ENCODE results near the gene ZNF280A. TPM values are rescaled to one million over a fixed set of nuclear protein-coding genes. Genes with fewer than 3 reads are reported as not detected.

Gene ZNF280A
- total RNA-seq, 1 experiment from 2014 or later, result not detected

DNA sequence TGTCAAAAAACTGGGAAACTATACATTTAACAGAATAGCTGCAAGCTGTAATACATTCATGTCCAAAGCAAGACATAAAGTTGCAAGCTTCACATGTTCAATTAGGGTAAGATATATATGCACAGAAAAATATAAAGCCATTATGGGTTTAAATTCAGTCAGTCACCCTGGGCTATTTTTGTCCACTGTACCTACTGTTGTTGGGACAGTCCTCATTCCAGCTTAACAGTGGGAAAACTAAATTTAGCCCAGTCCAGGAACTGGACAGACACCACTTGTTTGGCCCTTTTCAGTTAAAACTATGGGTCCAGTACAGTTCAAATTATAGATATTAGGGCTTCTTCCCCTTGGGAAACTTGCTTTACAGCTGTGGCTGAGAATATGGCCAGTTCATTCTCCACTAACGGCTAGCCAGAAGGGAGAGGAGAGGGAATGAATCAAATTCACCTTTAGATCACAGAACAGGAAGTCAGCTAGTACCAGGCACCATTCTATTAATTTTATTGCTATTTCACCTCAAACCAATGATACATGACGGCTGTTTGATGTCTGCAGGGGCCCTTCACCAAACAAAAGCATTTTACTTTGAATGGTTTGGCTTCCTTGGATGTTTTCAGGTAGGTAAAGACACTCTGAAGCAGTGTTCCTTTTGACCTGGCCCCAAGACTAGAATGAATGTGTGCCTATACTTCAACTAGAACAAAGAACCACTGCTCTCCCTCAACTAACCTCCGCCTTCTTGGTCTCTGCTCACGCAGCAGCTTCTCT lies 33.8 kb downstream of the ZNF280A start:
- Mint-ChIP-seq H3K27me3 (ENCODE audit: unreplicated experiment) (no peaks in the 10 kb centered on the region), H3K36me3 (ENCODE audit: insufficient read depth, unreplicated experiment) (no peaks in the 10 kb centered on the region), H3K9me3 (ENCODE audit: low read depth, unreplicated experiment) (no peaks in the 10 kb centered on the region), H3K27ac (ENCODE audit: unreplicated experiment) (no peak overlapping the region), H3K4me3 (ENCODE audit: low read depth, unreplicated experiment) (no peak overlapping the region), H3K4me1 (ENCODE audit: low read depth, unreplicated experiment) (no peaks in the 10 kb centered on the region)
- intact Hi-C loops (cut with micrococcal nuclease; ENCODE audit: unreplicated experiment), result no loop called here
- TF ChIP-seq, protein P1, sequence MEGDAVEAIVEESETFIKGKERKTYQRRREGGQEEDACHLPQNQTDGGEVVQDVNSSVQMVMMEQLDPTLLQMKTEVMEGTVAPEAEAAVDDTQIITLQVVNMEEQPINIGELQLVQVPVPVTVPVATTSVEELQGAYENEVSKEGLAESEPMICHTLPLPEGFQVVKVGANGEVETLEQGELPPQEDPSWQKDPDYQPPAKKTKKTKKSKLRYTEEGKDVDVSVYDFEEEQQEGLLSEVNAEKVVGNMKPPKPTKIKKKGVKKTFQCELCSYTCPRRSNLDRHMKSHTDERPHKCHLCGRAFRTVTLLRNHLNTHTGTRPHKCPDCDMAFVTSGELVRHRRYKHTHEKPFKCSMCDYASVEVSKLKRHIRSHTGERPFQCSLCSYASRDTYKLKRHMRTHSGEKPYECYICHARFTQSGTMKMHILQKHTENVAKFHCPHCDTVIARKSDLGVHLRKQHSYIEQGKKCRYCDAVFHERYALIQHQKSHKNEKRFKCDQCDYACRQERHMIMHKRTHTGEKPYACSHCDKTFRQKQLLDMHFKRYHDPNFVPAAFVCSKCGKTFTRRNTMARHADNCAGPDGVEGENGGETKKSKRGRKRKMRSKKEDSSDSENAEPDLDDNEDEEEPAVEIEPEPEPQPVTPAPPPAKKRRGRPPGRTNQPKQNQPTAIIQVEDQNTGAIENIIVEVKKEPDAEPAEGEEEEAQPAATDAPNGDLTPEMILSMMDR (IDR thresholded peaks at IDR 0.05; ENCODE audit: unreplicated experiment), result no peak
- no peak for DNase-seq
- CTCF ChIA-PET, result no interaction called here
- no TSS peak for BruUV-seq (replicated peaks)

DNA sequence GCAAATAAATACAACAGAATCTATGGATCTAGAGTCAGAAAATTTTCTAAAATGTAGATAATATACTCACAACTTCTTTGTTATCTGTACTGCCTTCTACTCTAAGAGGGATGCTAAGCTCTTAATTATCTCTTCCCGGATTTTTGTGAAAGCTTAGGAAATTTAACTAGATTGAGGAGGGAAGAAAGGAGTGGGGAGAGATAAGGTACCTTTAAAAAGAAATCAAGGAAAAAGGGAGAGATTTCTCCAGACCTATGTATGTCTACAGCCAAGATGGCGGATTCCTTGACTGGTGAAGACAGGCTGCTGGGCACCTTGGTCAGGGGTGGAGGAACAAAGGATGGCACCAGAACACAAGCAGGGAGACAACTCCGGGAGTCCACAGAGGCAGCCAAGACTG lies 34.5 kb downstream of the ZNF280A start:
- TF ChIP-seq, protein P1 (IDR thresholded peaks at IDR 0.05; ENCODE audit: unreplicated experiment), result no peak
- Mint-ChIP-seq H3K27ac (ENCODE audit: unreplicated experiment) (no peak overlapping the region), H3K9me3 (ENCODE audit: low read depth, unreplicated experiment) (no peaks in the 10 kb centered on the region), H3K4me3 (ENCODE audit: low read depth, unreplicated experiment) (no peak overlapping the region), H3K36me3 (ENCODE audit: insufficient read depth, unreplicated experiment) (no peaks in the 10 kb centered on the region), H3K4me1 (ENCODE audit: low read depth, unreplicated experiment) (peaks cover 6% of the 10 kb centered on the region), H3K27me3 (ENCODE audit: unreplicated experiment) (no peaks in the 10 kb centered on the region)
- CTCF ChIA-PET, result no interaction called here
- no peak for DNase-seq
- intact Hi-C loops (cut with micrococcal nuclease; ENCODE audit: unreplicated experiment), result no loop called here
- BruUV-seq (replicated peaks), result no TSS peak

DNA sequence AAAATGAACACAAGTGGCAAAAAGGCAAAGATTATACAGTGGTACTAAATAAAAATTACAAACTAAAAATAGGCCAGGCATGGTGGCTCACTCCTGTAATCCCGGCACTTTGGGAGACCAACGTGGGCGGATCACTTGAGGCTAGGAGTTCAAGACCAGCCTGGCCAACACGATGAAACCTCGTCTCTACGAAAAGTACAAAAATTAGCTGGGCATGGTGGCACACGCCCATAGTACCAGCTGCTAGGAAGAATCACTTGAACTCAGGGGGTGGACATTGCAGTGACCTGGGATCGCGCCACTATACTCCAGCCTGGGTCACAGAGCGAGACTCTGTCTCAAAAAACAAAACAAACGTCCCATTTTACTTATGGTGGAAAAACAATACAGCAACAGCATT lies 36.0 kb downstream of the ZNF280A start:
- no peak for DNase-seq
- peaks cover 9% of the 10 kb centered on the region for H3K4me1 Mint-ChIP-seq (ENCODE audit: low read depth, unreplicated experiment)
- no peak overlapping the region for H3K4me3 Mint-ChIP-seq (ENCODE audit: low read depth, unreplicated experiment)
- no peaks in the 10 kb centered on the region for H3K36me3 Mint-ChIP-seq (ENCODE audit: insufficient read depth, unreplicated experiment)
- intact Hi-C loops (cut with micrococcal nuclease; ENCODE audit: unreplicated experiment), result no loop called here
- BruUV-seq (replicated peaks), result no TSS peak
- H3K27me3 Mint-ChIP-seq (ENCODE audit: unreplicated experiment), result no peaks in the 10 kb centered on the region
- H3K27ac Mint-ChIP-seq (ENCODE audit: unreplicated experiment), result no peak overlapping the region
- no peaks in the 10 kb centered on the region for H3K9me3 Mint-ChIP-seq (ENCODE audit: low read depth, unreplicated experiment)
- CTCF ChIA-PET, result interaction anchor here (0.7 kb wide), 1 partner anchor 20 kb away, joined by 5 read pairs; no protein-coding TSS in a partner anchor
- TF ChIP-seq, protein P1 (IDR thresholded peaks at IDR 0.05; ENCODE audit: unreplicated experiment), result no peak

DNA sequence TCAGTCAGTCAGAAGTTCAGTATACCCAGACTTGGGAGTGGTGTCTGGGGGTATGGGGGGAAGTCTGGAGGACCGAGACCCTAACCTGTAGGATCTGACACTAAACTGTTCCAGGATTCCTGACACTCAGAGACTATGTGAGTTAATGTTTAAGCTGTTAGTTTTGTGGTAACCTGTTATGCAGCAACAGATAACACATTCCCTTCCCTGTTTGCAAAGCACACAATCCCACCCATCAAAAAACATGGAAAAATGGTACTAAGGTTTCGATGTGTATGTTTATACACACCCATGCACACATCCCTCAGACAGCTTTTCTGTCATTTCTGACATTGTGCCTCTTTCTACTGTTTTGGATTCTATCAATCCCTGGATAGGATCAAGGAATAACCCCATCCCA lies 39.1 kb downstream of the ZNF280A start:
- Mint-ChIP-seq H3K27ac (ENCODE audit: unreplicated experiment) (no peak overlapping the region), H3K4me1 (ENCODE audit: low read depth, unreplicated experiment) (peaks cover 9% of the 10 kb centered on the region), H3K36me3 (ENCODE audit: insufficient read depth, unreplicated experiment) (no peaks in the 10 kb centered on the region), H3K4me3 (ENCODE audit: low read depth, unreplicated experiment) (no peak overlapping the region), H3K9me3 (ENCODE audit: low read depth, unreplicated experiment) (no peaks in the 10 kb centered on the region), H3K27me3 (ENCODE audit: unreplicated experiment) (no peaks in the 10 kb centered on the region)
- CTCF ChIA-PET, result no interaction called here
- no peak for DNase-seq
- no TSS peak for BruUV-seq (replicated peaks)
- TF ChIP-seq, protein P1 (IDR thresholded peaks at IDR 0.05; ENCODE audit: unreplicated experiment), result no peak
- intact Hi-C loops (cut with micrococcal nuclease; ENCODE audit: unreplicated experiment), result no loop called here

Data from Calu3 (cell line).